ENCODE measurements around the gene VTI1A. TPM values are rescaled to one million over a fixed set of nuclear protein-coding genes. Genes with fewer than 3 reads are reported as not detected.

Gene VTI1A
- total RNA-seq, 1 experiment from 2014 or later, result 22.0 TPM

GRCh38 chr10:112471878-112472487 lies 25.0 kb downstream of the VTI1A start:
- no peaks in the 10 kb centered on the region for H3K9me3 Mint-ChIP-seq
- Histone ChIP-seq H2AK5ac (ENCODE audit: insufficient read length, low read length) (no peak overlapping the region), H3K9ac (ENCODE audit: extremely low read depth, insufficient read length, low read length) (no peak overlapping the region), H2AFZ (ENCODE audit: low read length) (no peak overlapping the region), H3T11ph (ENCODE audit: low read length) (no peak overlapping the region), H3K14ac (ENCODE audit: insufficient read depth, low read length) (no peak overlapping the region), H3K18ac (ENCODE audit: insufficient read length, low read depth, low read length) (no peak overlapping the region), H4K91ac (ENCODE audit: insufficient read length, low read depth, low read length) (no peak overlapping the region), H3K4me1 (ENCODE audit: insufficient read depth, low read length) (no peaks in the 10 kb centered on the region), H3K79me2 (ENCODE audit: insufficient read depth, low read length) (no peaks in the 10 kb centered on the region), H3K79me1 (ENCODE audit: insufficient read depth, low read depth, low read length, poor library complexity, severe bottlenecking) (no peaks in the 10 kb centered on the region), H4K20me1 (ENCODE audit: control insufficient read depth, insufficient read depth, insufficient read length) (no peaks in the 10 kb centered on the region), H3K23ac (ENCODE audit: insufficient read length, low read depth, low read length) (no peak overlapping the region), H2BK20ac (ENCODE audit: low read depth, low read length, poor library complexity, severe bottlenecking) (no peak overlapping the region), H3K4ac (ENCODE audit: low read depth, low read length) (no peak overlapping the region), H2BK15ac (ENCODE audit: low read depth, low read length) (no peak overlapping the region), H3K27me3 (ENCODE audit: insufficient read depth, low read length) (no peaks in the 10 kb centered on the region), H3K27ac (ENCODE audit: insufficient read length, low read depth, low read length) (no peak overlapping the region), H4K5ac (ENCODE audit: insufficient read length, low read depth, low read length) (no peak overlapping the region), H3K9me3 (ENCODE audit: control insufficient read depth, low read depth, low read length) (no peaks in the 10 kb centered on the region), H3K4me2 (ENCODE audit: insufficient read depth, insufficient read length, low read length) (no peak overlapping the region), H2BK120ac (ENCODE audit: low read depth, low read length, poor library complexity, severe bottlenecking) (no peak overlapping the region), H3K23me2 (ENCODE audit: insufficient read length, low read depth, low read length, poor library complexity, severe bottlenecking) (no peaks in the 10 kb centered on the region), H4K8ac (replicated peaks; ENCODE audit: insufficient read length, low read depth, low read length) (no peak overlapping the region), H2BK12ac (ENCODE audit: insufficient read length, low read depth, low read length) (no peak overlapping the region), H2BK5ac (ENCODE audit: insufficient read length, low read length) (no peak overlapping the region), H3K56ac (ENCODE audit: insufficient read length, low read depth, low read length) (no peak overlapping the region)
- H3K36me3 Mint-ChIP-seq (ENCODE audit: insufficient read depth in 1 of 3, low read depth in 3 of 3), result peaks cover 0 to 11% (median 0%) of the 10 kb centered on the region in 3 experiments; a peak in 4 of 7 replicates
- TF ChIP-seq CTCF (conservative IDR thresholded peaks at IDR 0.05), result peak; percentile 81
- H3K27ac Mint-ChIP-seq, result 0 out of 7 replicates have a peak overlapping the region, but pooled peaks of 1 of the 3 experiments have one; percentile 29
- no peaks in the 10 kb centered on the region for H3K27me3 Mint-ChIP-seq (ENCODE audit: low read depth)
- H3K4me1 Mint-ChIP-seq, result peaks cover 9% of the 10 kb centered on the region in 2 experiments
- no peak for DNase-seq
- no CpG with 5 or more reads among the region's 4 CpGs for WGBS (ENCODE audit: extremely low coverage, insufficient read length, low lambda C conversion rate)
- no peak overlapping the region for H3K4me3 Mint-ChIP-seq

Measured in H9 (cell line).